T47D (cell line): ENCODE measurements around the gene ANGPTL4.
A peak's percentile ranks its signal among the peaks of the same experiment; 100 is the strongest.

Experiments used
- DNase-seq, 2 experiments: peaks; one replicate each; pipeline versions ENCODE4 v3.0.0 to v3.0.0-alpha.2; 2011 to 2012; ENCODE audit warnings: low read depth in 1 of 2, low spot score in 1 of 2
- JUND ChIP-seq: IDR thresholded peaks from 2 replicates; pipeline ENCODE4 v1.6.1; 2012; ENCODE audit warnings: low read depth
- in situ Hi-C: cut with HindIII; loops from 2 replicates; pipeline ENCODE4 v1.10.0; 2016; ENCODE audit warnings: low sequenced_read_pairs, low pct_unique_long_range_greater_than_20kb

ANGPTL4 gene

DNA sequence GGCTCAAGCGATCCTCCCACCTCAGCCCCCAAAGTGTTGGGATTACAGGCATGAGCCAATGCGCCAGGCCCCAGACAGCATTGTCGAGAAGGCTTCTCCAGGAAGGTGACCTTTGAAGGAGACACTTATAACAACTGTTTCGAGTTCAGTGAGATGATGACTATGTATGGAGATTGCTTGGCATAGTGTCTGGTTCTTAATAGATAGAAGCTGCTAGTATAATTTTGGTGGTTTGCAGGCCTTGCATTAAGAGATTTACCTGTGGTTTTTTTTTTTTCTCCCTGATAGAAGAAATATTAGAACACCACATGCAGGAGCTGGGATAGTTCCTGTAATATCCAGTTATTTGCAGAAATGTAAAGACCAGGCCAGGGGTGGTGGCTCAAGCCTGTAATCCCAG, 52.8 kb downstream of the ANGPTL4 start:
- in situ Hi-C loops, result no loop called here
- no peak for TF ChIP-seq JUND

DNA sequence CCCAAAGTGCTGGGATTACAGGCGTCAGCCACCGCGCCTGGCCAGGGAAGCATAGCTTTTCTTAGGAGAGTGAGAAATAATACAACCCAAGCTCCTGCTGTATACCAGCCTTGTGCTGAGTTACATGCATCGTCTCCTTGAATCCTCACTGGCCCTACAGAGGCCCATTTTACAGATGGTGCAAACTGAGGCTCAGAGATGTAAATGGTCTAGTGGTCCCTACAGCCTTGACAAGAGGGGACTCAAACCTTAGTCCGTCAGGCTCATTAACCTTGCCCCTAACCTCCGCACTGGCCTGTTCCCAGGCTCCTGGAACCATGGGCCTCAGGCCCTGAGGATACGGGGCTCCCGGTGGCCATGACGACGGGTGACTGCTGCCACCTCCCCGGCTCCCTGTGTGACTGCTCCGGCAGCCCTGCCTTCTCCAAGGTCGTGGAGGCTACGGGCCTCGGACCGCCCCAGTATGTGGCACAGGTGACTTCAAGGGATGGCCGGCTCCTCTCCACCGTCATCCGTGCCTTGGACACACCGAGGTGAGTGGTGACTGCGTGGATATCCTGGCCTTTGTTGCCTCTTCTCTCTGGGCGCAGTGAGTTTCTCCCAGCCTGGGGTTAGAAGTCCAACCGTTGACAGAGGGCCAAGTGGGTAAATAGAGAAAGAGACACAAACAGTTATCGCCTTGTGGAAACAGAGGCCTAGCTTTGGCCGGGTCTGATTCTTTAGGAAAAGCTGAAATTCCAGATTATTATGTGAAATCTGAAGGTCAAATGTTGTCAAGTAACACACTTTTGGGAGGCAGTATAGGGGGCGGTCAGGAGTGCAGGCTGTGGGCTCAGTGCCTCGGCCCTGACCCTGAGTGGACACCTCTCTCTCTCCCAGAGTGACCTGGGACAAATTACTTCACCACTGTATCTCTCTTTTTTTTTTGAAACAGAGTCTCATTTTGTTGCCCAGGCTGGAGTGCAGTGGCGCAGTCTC, 57.8 kb downstream of the ANGPTL4 start:
- in situ Hi-C loops, result no loop called here
- no peak for DNase-seq
- no peak for TF ChIP-seq JUND

More for the DNA sequence above, 52.8 kb downstream of the ANGPTL4 start:
- no peak for DNase-seq

DNA sequence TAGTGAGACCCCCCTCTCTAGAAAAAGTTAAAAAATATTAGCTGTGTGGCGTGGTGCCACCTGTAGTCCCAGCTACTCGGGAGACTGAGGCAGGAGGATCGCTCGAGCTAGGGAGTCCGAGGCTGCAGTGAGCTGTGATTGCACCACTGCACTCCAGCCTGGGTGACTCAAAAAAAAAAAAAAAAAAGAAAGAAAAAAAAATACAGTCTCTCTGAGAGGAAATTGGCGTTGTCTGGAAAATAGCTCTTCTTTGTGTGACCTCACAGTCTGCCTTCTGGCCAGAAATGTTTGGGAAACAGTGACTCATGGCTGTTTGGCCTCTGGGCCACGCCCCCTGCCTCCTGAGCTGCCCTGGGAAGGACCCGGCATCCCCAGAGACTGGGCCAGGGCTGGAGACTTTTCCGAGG, 59.9 kb downstream of the ANGPTL4 start:
- peak in 1 of 2 experiments; percentile 55 for DNase-seq
- in situ Hi-C loops, result no loop called here
- TF ChIP-seq JUND, result no peak
